Erythroblast (primary cell): ENCODE measurements around the gene CLDN18.
A peak's percentile ranks its signal among the peaks of the same experiment; 100 is the strongest.

Experiments used
- DNase-seq, 2 experiments: peaks; one replicate each; lab custom pipeline; 2025; lab: John Stamatoyannopoulos, UW
- GATA1 ChIP-seq: IDR thresholded peaks from 2 replicates; pipeline ENCODE4 v1.6.1; 2011; ENCODE audit warnings: low read depth, mild to moderate bottlenecking, control low read depth, low read length, moderate library complexity
- POLR2A ChIP-seq: IDR thresholded peaks from 2 replicates; pipeline ENCODE4 v1.6.1; 2011; ENCODE audit warnings: mild to moderate bottlenecking, low read length

Gene CLDN18

GRCh38 chr3:138062626-138063025 lies 52.7 kb downstream of the CLDN18 start:
- no peak for TF ChIP-seq GATA1
- TF ChIP-seq POLR2A: no peak
- no peak for DNase-seq

- no peak for TF ChIP-seq GATA1
- no peak for TF ChIP-seq POLR2A
- DNase-seq: no peak
Observed at GRCh38 chr3:138063416-138063815, 53.5 kb downstream of the CLDN18 start.

- TF ChIP-seq POLR2A (no peak), GATA1 (no peak)
Observed at GRCh38 chr3:138065949-138066348, 56.0 kb downstream of the CLDN18 start.

GRCh38 chr3:138066383-138066782 lies 56.4 kb downstream of the CLDN18 start:
- TF ChIP-seq POLR2A: no peak
- no peak for TF ChIP-seq GATA1
- no peak for DNase-seq

More at GRCh38 chr3:138065949-138066348, 56.0 kb downstream of the CLDN18 start:
- DNase-seq: no peak

- no peak for TF ChIP-seq POLR2A
- no peak for TF ChIP-seq GATA1
- no peak for DNase-seq
Observed at GRCh38 chr3:138066972-138067371, 57.0 kb downstream of the CLDN18 start.

GRCh38 chr3:138068046-138068445 lies 58.1 kb downstream of the CLDN18 start:
- no peak for DNase-seq
- no peak for TF ChIP-seq GATA1
- no peak for TF ChIP-seq POLR2A

- TF ChIP-seq POLR2A: no peak
- TF ChIP-seq GATA1: no peak
- DNase-seq: peak; percentile 75 to 88
Observed at GRCh38 chr3:138068579-138069174, 58.7 kb downstream of the CLDN18 start.

- TF ChIP-seq POLR2A: no peak
- TF ChIP-seq GATA1: no peak
- no peak for DNase-seq
Observed at GRCh38 chr3:138070006-138070405, 60.0 kb downstream of the CLDN18 start.

- TF ChIP-seq GATA1 (no peak), POLR2A (no peak)
- no peak for DNase-seq
Observed at GRCh38 chr3:138072796-138073195, 62.8 kb downstream of the CLDN18 start.

GRCh38 chr3:138078096-138078495 lies 68.1 kb downstream of the CLDN18 start:
- DNase-seq: no peak
- TF ChIP-seq GATA1: no peak
- TF ChIP-seq POLR2A: no peak

- DNase-seq: no peak
- TF ChIP-seq POLR2A: no peak
- no peak for TF ChIP-seq GATA1
Observed at GRCh38 chr3:138078901-138079344, 69.0 kb downstream of the CLDN18 start.

GRCh38 chr3:138079901-138080300 lies 69.9 kb downstream of the CLDN18 start:
- TF ChIP-seq POLR2A: no peak
- TF ChIP-seq GATA1: no peak
- DNase-seq: no peak

GRCh38 chr3:138081371-138082084 lies 71.6 kb downstream of the CLDN18 start:
- no peak for DNase-seq
- TF ChIP-seq POLR2A (no peak), GATA1 (no peak)

GRCh38 chr3:138082085-138082991 lies 72.4 kb downstream of the CLDN18 start:
- DNase-seq: no peak
- no peak for TF ChIP-seq POLR2A
- no peak for TF ChIP-seq GATA1

GRCh38 chr3:138082992-138083386 lies 73.0 kb downstream of the CLDN18 start:
- DNase-seq: no peak

More at GRCh38 chr3:138082992-138083386, 73.0 kb downstream of the CLDN18 start:
- TF ChIP-seq POLR2A (no peak), GATA1 (no peak)
